Fibroblast of villous mesenchyme (primary cell): ENCODE data around the gene MAPKAPK2. TPM values are rescaled to one million over a fixed set of nuclear protein-coding genes. Genes with fewer than 3 reads are reported as not detected.

Experiments used
- DNase-seq: peaks from one replicate; pipeline ENCODE4 v3.0.0-alpha.2; 2010; ENCODE audit warnings: low read depth
- H3K4me3 ChIP-seq: 2 replicates; pipeline ENCODE4 v1.5.1; 2011; ENCODE audit warnings: low read depth, mild to moderate bottlenecking, low read length
- CTCF ChIP-seq: IDR thresholded peaks from 2 replicates; pipeline ENCODE4 v1.5.1; 2012; ENCODE audit warnings: low read depth, mild to moderate bottlenecking, low read length; ENCODE audit not compliant: insufficient read depth
- total RNA-seq: library from RNA; depleted of rRNA; stranded (reverse); fragments of >200 nt; gene quantifications from 2 replicates; pipeline ENCODE4 v1.2.3, GENCODE V29; 2012

Gene MAPKAPK2
- total RNA-seq, 1 donor: 45.3 TPM

GRCh38 chr1:206643118-206643698 is 41.5 kb upstream of the MAPKAPK2 start:
- no peak for TF ChIP-seq CTCF
- no peak for DNase-seq
- no peak overlapping the region for H3K4me3 ChIP-seq

- TF ChIP-seq CTCF: no peak
Measured at GRCh38 chr1:206646504-206646903, 38.2 kb upstream of the MAPKAPK2 start.

DNA sequence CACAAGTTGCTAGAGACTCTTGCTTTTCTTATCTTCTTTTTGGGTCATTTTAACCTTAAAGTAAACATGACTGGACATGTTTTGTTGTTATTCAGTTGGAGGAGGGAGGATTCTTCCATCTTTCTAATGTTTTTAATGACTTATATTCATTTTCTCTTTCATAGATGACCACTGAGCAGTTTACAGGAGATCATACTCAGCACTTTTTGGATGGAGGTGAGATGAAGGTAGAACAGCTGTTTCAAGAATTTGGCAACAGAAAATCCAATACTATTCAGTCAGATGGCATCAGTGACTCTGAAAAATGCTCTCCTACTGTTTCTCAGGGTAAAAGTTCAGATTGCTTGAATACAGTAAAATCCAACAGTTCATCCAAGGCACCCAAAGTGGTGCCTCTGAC is 37.5 kb upstream of the MAPKAPK2 start:
- no peak for DNase-seq
- H3K4me3 ChIP-seq: no peak overlapping the region
- no peak for TF ChIP-seq CTCF

More at GRCh38 chr1:206646504-206646903, 38.2 kb upstream of the MAPKAPK2 start:
- no peak for DNase-seq
- H3K4me3 ChIP-seq: no peak overlapping the region

GRCh38 chr1:206649261-206649921 is 35.3 kb upstream of the MAPKAPK2 start:
- TF ChIP-seq CTCF: no peak
- H3K4me3 ChIP-seq: no peak overlapping the region
- no peak for DNase-seq

DNA sequence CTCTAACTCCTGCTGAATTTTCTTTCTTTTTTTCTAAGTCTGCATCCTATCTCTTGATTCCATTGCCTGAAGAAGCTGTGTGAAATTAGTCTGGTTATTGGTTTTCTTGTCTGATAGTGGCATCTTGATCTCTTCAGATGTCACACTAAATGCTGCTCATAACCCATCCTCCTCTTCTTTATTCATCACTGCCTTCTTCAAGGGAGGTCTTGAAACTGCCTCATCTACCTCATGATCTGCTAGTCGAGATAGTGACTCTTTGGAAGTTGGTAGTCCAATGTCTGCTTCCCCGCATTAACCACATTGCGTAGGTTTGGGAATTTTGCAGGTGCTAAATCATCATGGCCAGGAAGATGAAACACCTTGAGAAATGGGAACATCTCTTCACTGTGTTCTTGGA is 33.7 kb upstream of the MAPKAPK2 start:
- no peak for TF ChIP-seq CTCF
- H3K4me3 ChIP-seq: no peak overlapping the region
- no peak for DNase-seq

GRCh38 chr1:206651958-206652890 is 32.5 kb upstream of the MAPKAPK2 start:
- TF ChIP-seq CTCF: no peak
- no peak overlapping the region for H3K4me3 ChIP-seq
- DNase-seq: no peak
